HG03060 (cell line): ENCODE measurements around the gene DPP6.

Source experiments
- ATAC-seq: cut with Tn5 transposase; IDR thresholded peaks from one replicate; pipeline ENCODE4 v1.9.1; 2021; ENCODE audit warnings: low read depth, moderate number of reproducible peaks; ENCODE audit not compliant: unreplicated experiment

The DPP6 gene

GRCh38 chr7:154504918-154505317, 452.7 kb downstream of the DPP6 start:
- no peak for ATAC-seq

GRCh38 chr7:154505362-154505761, 453.2 kb downstream of the DPP6 start:
- no peak for ATAC-seq

GRCh38 chr7:154509192-154509591, 457.0 kb downstream of the DPP6 start:
- ATAC-seq: no peak

- ATAC-seq: no peak
These were observed 460.1 kb downstream of the DPP6 start for GRCh38 chr7:154512121-154512833.

- no peak for ATAC-seq
These were observed 465.6 kb downstream of the DPP6 start for GRCh38 chr7:154517768-154518167.

- ATAC-seq: no peak
These were observed 467.0 kb downstream of the DPP6 start for GRCh38 chr7:154519229-154519628.

GRCh38 chr7:154530136-154530535, 477.9 kb downstream of the DPP6 start:
- ATAC-seq: no peak

GRCh38 chr7:154532771-154533170, 480.6 kb downstream of the DPP6 start:
- no peak for ATAC-seq

- no peak for ATAC-seq
These were observed 488.4 kb downstream of the DPP6 start for GRCh38 chr7:154540596-154540995.

- ATAC-seq: no peak
These were observed 489.4 kb downstream of the DPP6 start for GRCh38 chr7:154541606-154542005.

- ATAC-seq: no peak
These were observed 494.9 kb downstream of the DPP6 start for GRCh38 chr7:154546946-154547587.

GRCh38 chr7:154553711-154554265, 501.6 kb downstream of the DPP6 start:
- ATAC-seq: no peak

GRCh38 chr7:154559454-154559853, 507.3 kb downstream of the DPP6 start:
- ATAC-seq: no peak

GRCh38 chr7:154564676-154565075, 512.5 kb downstream of the DPP6 start:
- ATAC-seq: no peak

- ATAC-seq: no peak
These were observed 514.7 kb downstream of the DPP6 start for GRCh38 chr7:154566877-154567276.

GRCh38 chr7:154568346-154568745, 516.1 kb downstream of the DPP6 start:
- ATAC-seq: no peak

- no peak for ATAC-seq
These were observed 517.7 kb downstream of the DPP6 start for GRCh38 chr7:154569916-154570315.

GRCh38 chr7:154571772-154572171, 519.6 kb downstream of the DPP6 start:
- ATAC-seq: no peak

GRCh38 chr7:154574235-154574634, 522.0 kb downstream of the DPP6 start:
- ATAC-seq: no peak

GRCh38 chr7:154575497-154575896, 523.3 kb downstream of the DPP6 start:
- ATAC-seq: no peak

- ATAC-seq: no peak
These were observed 524.4 kb downstream of the DPP6 start for GRCh38 chr7:154576604-154577003.
